OCI-LY3 (cell line): ENCODE measurements around the gene KIAA1671.

Source experiments
- H2AFZ ChIP-seq: fragments of 200-600, 300-600 bp; shearing (Covaris generic); 2 replicates; pipeline ENCODE4 v1.6.0; 2014; ENCODE audit warnings: antibody characterized with exemption, low read depth, low read length
- H3K27ac ChIP-seq: fragments of 200-600, 300-600 bp; sonication (generic); 2 replicates; pipeline ENCODE4 v1.5.1; 2014; ENCODE audit warnings: mild to moderate bottlenecking, low read length, moderate library complexity, mixed read lengths
- H3K27me3 ChIP-seq: fragments of 200-600, 300-600 bp; sonication (generic); 2 replicates; pipeline ENCODE4 v1.6.1; 2014; ENCODE audit warnings: low read depth, low read length, mixed read lengths
- H3K36me3 ChIP-seq: fragments of 200-600, 300-600 bp; sonication (generic); replicated peaks from 2 replicates; pipeline ENCODE3; 2014; ENCODE audit warnings: low read depth, low read length, mixed read lengths
- H3K4me1 ChIP-seq: fragments of 300-600, 200-600 bp; sonication (generic); 2 replicates; pipeline ENCODE4 v1.6.1; 2014; ENCODE audit warnings: low read length, mixed read lengths
- H3K4me2 ChIP-seq: fragments of 200-600, 300-600 bp; sonication (generic); 2 replicates; pipeline ENCODE4 v1.6.1; 2014; ENCODE audit warnings: low read length, mixed read lengths
- H3K4me3 ChIP-seq: fragments of 300-600, 200-600 bp; sonication (generic); 2 replicates; pipeline ENCODE4 v1.5.1; 2014; ENCODE audit warnings: antibody characterized with exemption, mild to moderate bottlenecking, low read length, moderate library complexity
- H3K79me2 ChIP-seq: fragments of 300-600, 200-600 bp; shearing (Covaris generic); 2 replicates; pipeline ENCODE4 v1.6.1; 2014; ENCODE audit warnings: mild to moderate bottlenecking, low read length, mixed read lengths
- H3K9ac ChIP-seq: fragments of 300-600, 200-600 bp; shearing (Covaris generic); 2 replicates; pipeline ENCODE4 v1.6.0; 2014; ENCODE audit warnings: mild to moderate bottlenecking, low read length, moderate library complexity
- H3K9me3 ChIP-seq: fragments of 200-600, 300-600 bp; shearing (Covaris generic); 2 replicates; pipeline ENCODE4 v1.6.1; 2014; ENCODE audit warnings: low read length, mixed read lengths; ENCODE audit not compliant: insufficient read depth
- H4K20me1 ChIP-seq: fragments of 200-600, 300-600 bp; sonication (generic); 2 replicates; pipeline ENCODE4 v1.6.1; 2016; ENCODE audit warnings: low read length, mixed read lengths; ENCODE audit not compliant: insufficient read depth
- EZH2phosphoT487 ChIP-seq: fragments of 200-600 bp; shearing (Covaris generic); IDR thresholded peaks from 2 replicates; pipeline ENCODE4 v1.6.1; 2018; ENCODE audit warnings: antibody characterized with exemption, mixed run types, low read depth
- TF ChIP-seq, protein P1 (sequence below): fragments of 200-600, 300-600 bp; sonication (generic); IDR thresholded peaks from 2 replicates; pipeline ENCODE4 v1.5.1; 2014; ENCODE audit warnings: antibody characterized with exemption, low read length, low read depth

KIAA1671 gene

DNA sequence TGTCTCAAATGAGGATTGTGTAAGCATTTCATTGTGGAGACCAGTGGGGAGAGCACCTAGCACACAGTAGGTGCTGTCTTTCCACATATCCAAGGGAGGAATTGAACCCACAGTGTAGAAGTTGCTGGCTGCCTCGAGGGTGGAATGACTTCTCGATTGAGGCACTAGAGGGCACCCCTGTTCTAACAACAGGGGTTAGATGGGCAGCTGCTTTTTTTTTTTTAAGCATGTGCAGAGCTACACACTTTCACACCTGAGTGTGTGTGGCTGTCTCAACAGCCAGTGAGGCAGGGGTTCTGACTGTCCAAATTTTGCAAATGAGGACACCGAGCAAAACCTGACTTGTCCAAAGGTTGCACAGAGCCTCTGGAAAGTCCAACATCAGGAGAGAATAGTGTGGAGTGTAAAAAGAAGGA, 128.9 kb downstream of the KIAA1671 start:
- no peak overlapping the region for H3K27ac ChIP-seq
- H4K20me1 ChIP-seq: no peaks in the 10 kb centered on the region
- H3K27me3 ChIP-seq: no peaks in the 10 kb centered on the region
- H2AFZ ChIP-seq: no peak overlapping the region
- peaks cover 28% of the 10 kb centered on the region for H3K4me1 ChIP-seq
- H3K9me3 ChIP-seq: no peaks in the 10 kb centered on the region
- H3K4me2 ChIP-seq: no peak overlapping the region
- H3K79me2 ChIP-seq: no peaks in the 10 kb centered on the region
- TF ChIP-seq, protein P1, sequence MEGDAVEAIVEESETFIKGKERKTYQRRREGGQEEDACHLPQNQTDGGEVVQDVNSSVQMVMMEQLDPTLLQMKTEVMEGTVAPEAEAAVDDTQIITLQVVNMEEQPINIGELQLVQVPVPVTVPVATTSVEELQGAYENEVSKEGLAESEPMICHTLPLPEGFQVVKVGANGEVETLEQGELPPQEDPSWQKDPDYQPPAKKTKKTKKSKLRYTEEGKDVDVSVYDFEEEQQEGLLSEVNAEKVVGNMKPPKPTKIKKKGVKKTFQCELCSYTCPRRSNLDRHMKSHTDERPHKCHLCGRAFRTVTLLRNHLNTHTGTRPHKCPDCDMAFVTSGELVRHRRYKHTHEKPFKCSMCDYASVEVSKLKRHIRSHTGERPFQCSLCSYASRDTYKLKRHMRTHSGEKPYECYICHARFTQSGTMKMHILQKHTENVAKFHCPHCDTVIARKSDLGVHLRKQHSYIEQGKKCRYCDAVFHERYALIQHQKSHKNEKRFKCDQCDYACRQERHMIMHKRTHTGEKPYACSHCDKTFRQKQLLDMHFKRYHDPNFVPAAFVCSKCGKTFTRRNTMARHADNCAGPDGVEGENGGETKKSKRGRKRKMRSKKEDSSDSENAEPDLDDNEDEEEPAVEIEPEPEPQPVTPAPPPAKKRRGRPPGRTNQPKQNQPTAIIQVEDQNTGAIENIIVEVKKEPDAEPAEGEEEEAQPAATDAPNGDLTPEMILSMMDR: peak; percentile 88
- no peak for TF ChIP-seq EZH2phosphoT487
- H3K9ac ChIP-seq: no peak overlapping the region
- H3K36me3 ChIP-seq: no peaks in the 10 kb centered on the region
- no peak overlapping the region for H3K4me3 ChIP-seq

DNA sequence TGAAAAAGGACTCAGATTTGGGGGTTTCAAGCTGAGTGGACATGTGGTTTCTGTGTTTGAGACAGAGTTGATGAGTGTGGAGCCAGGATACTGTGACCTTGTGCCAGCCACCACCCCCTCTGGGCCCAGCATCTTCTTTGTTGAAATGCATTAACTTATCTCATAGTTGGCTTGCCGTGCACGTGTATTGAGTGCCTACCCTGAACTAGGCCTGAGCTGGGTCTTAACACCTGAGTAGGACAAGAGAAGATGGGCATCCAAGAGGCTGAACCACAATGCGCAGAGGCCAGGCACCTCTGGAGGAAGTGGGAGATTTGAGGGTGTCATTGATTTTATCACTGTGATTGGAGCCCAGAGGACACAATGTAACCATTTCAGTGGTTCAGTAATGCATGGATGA, 129.6 kb downstream of the KIAA1671 start:
- H3K4me2 ChIP-seq: no peak overlapping the region
- no peak for TF ChIP-seq EZH2phosphoT487
- TF ChIP-seq, protein P1: no peak
- peaks cover 33% of the 10 kb centered on the region for H3K4me1 ChIP-seq
- no peaks in the 10 kb centered on the region for H3K27me3 ChIP-seq
- no peak overlapping the region for H3K9ac ChIP-seq
- H3K27ac ChIP-seq: no peak overlapping the region
- H3K4me3 ChIP-seq: no peak overlapping the region
- H4K20me1 ChIP-seq: no peaks in the 10 kb centered on the region
- no peaks in the 10 kb centered on the region for H3K79me2 ChIP-seq
- H3K9me3 ChIP-seq: no peaks in the 10 kb centered on the region
- no peaks in the 10 kb centered on the region for H3K36me3 ChIP-seq
- no peak overlapping the region for H2AFZ ChIP-seq

DNA sequence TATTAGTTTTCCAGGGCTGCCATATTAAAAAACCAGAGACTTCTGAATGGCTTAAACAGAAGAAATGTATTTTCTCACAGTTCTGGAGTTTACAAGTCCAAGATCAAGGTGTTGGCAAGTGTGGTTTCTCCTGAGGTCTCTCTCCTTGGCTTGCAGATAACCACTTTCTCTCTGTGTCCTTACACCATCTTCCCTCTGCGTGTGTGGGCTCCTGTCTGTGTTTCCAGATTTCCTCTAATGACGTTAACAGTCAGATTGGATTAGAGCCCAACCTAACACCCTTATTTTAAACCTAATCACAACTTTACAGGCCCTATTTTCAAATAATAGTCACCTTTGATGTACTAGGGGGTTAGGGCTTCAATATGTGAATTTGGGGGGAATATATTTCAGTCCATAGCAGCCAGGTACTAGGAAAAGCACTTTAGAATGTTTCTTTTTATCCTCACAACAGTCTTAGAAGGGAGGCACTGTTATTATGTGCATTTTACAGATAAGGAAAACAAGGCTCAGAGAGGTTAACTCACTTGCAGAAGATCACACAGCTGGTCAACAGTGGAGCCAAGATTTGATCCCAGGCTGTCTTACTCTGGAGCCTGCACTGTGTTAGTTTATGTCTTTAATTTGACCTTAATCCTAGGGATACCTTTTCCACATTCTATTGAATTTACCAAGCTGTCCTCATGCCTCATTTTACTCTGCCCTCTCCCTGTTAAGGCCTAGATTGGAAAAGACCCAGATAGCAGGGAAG, 130.7 kb downstream of the KIAA1671 start:
- H3K9ac ChIP-seq: no peak overlapping the region
- H3K27ac ChIP-seq: no peak overlapping the region
- H3K4me1 ChIP-seq: peaks cover 33% of the 10 kb centered on the region
- no peak overlapping the region for H2AFZ ChIP-seq
- no peaks in the 10 kb centered on the region for H3K9me3 ChIP-seq
- H3K36me3 ChIP-seq: no peaks in the 10 kb centered on the region
- no peaks in the 10 kb centered on the region for H4K20me1 ChIP-seq
- H3K79me2 ChIP-seq: no peaks in the 10 kb centered on the region
- TF ChIP-seq EZH2phosphoT487: no peak
- no peak overlapping the region for H3K4me3 ChIP-seq
- H3K4me2 ChIP-seq: no peak overlapping the region
- no peaks in the 10 kb centered on the region for H3K27me3 ChIP-seq

DNA sequence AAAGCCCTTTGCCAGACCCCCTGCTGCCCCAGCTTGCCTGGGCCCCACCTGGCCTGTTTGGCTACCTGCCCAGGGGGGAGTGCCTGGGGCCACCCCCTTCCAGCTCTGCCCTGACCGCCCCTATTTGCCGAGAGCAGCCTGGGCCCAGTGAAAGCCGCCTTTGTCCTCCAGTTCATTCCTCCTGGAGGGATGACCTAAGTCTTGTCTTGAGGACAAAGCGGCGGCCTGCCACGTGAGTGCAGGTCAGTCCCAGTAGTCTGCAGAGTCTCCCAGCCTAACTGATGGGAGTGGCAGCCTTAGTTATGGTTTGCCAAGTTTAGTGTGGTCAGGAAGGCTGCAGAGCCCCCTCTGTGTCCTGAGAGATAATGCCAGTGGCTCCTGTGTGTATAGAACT, 131.3 kb downstream of the KIAA1671 start:
- no peak overlapping the region for H3K9ac ChIP-seq
- no peak overlapping the region for H3K4me2 ChIP-seq

More for the DNA sequence above, 131.3 kb downstream of the KIAA1671 start:
- H3K36me3 ChIP-seq: no peaks in the 10 kb centered on the region
- no peaks in the 10 kb centered on the region for H3K79me2 ChIP-seq
- no peaks in the 10 kb centered on the region for H3K27me3 ChIP-seq
- H3K4me3 ChIP-seq: no peak overlapping the region
- H3K9me3 ChIP-seq: no peaks in the 10 kb centered on the region
- no peak for TF ChIP-seq EZH2phosphoT487
- TF ChIP-seq, protein P1: no peak
- H3K4me1 ChIP-seq: peaks cover 33% of the 10 kb centered on the region
- no peak overlapping the region for H2AFZ ChIP-seq
- no peak overlapping the region for H3K27ac ChIP-seq
- no peaks in the 10 kb centered on the region for H4K20me1 ChIP-seq
